ENCODE results near the gene DLGAP3.

The DLGAP3 gene

GRCh38 chr1:34911465-34911864 is 18.0 kb downstream of the DLGAP3 start:
- no peak for DNase-seq (ENCODE audit: extremely low spot score)
- CTCF ChIA-PET = interaction anchor here (0.7 kb wide), 1 partner anchor 74 kb away, joined by 3 read pairs; the partner anchor contains the start of gene TMEM35B
- POLR2A ChIA-PET = interaction anchor here (0.7 kb wide), 1 partner anchor 73 kb away, joined by 3 read pairs; the partner anchor contains the start of gene TMEM35B
- TF ChIP-seq HDGF (IDR thresholded peaks at IDR 0.05; ENCODE audit: borderline replicate concordance) = no peak
- TF ChIP-seq TARDBP (IDR thresholded peaks at IDR 0.05) = no peak
- no peak for TF ChIP-seq BHLHE40 (IDR thresholded peaks at IDR 0.05; ENCODE audit: borderline replicate concordance)
- TF ChIP-seq NFRKB (IDR thresholded peaks at IDR 0.05) = no peak
- TF ChIP-seq SUZ12 (IDR thresholded peaks at IDR 0.05) = no peak
- TF ChIP-seq, protein P1, sequence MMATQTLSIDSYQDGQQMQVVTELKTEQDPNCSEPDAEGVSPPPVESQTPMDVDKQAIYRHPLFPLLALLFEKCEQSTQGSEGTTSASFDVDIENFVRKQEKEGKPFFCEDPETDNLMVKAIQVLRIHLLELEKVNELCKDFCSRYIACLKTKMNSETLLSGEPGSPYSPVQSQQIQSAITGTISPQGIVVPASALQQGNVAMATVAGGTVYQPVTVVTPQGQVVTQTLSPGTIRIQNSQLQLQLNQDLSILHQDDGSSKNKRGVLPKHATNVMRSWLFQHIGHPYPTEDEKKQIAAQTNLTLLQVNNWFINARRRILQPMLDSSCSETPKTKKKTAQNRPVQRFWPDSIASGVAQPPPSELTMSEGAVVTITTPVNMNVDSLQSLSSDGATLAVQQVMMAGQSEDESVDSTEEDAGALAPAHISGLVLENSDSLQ (IDR thresholded peaks at IDR 0.05) = no peak
- no peak for TF ChIP-seq ARNT (IDR thresholded peaks at IDR 0.05)
- no peak for TF ChIP-seq L3MBTL2 (conservative IDR thresholded peaks at IDR 0.05)
- no peak for TF ChIP-seq SP1 (IDR thresholded peaks at IDR 0.05)
- TF ChIP-seq FOXM1 (IDR thresholded peaks at IDR 0.05; ENCODE audit: borderline replicate concordance) = no peak
- no peak for TF ChIP-seq LEF1 (IDR thresholded peaks at IDR 0.05; ENCODE audit: borderline replicate concordance)
- TF ChIP-seq ZNF384 (IDR thresholded peaks at IDR 0.05) = no peak
- TF ChIP-seq CTBP1 (IDR thresholded peaks at IDR 0.05; ENCODE audit: borderline replicate concordance) = no peak
- no peak for TF ChIP-seq FOXK2 (IDR thresholded peaks at IDR 0.05)
- TF ChIP-seq FOXA1 (IDR thresholded peaks at IDR 0.05) = no peak

DNA sequence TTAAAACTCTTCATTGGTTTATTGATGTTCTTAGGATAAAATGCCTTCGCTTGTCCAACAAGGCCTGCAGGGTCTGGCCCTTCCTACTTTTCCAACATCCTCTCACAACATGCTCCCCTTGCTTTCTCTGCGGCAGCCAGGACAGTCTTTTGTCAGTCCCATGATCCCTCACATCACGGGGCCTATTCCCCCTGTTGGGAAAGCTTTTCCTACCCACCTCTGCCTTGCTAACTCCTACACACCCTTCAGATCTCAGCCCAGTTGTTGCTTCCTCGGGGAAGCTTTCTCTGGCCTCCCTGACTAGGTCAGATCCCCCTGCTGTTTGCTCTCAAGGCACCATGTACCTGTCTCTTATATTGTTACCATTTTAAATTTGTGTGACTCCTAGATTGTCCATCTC is 19.0 kb downstream of the DLGAP3 start:
- DNase-seq (ENCODE audit: extremely low spot score) = no peak
- ChIA-PET POLR2A (no interaction called here), CTCF (no interaction called here)
- TF ChIP-seq FOXK2 (IDR thresholded peaks at IDR 0.05) = no peak
- no peak for TF ChIP-seq SUZ12 (IDR thresholded peaks at IDR 0.05)
- TF ChIP-seq FOXA1 (IDR thresholded peaks at IDR 0.05) = no peak
- no peak for TF ChIP-seq FOXM1 (IDR thresholded peaks at IDR 0.05; ENCODE audit: borderline replicate concordance)
- TF ChIP-seq NFRKB (IDR thresholded peaks at IDR 0.05) = no peak
- TF ChIP-seq ZNF384 (IDR thresholded peaks at IDR 0.05) = no peak
- no peak for TF ChIP-seq TARDBP (IDR thresholded peaks at IDR 0.05)
- no peak for TF ChIP-seq ELF4 (IDR thresholded peaks at IDR 0.05)
- TF ChIP-seq HDGF (IDR thresholded peaks at IDR 0.05; ENCODE audit: borderline replicate concordance) = no peak
- TF ChIP-seq ARNT (IDR thresholded peaks at IDR 0.05) = no peak
- TF ChIP-seq LEF1 (IDR thresholded peaks at IDR 0.05; ENCODE audit: borderline replicate concordance) = no peak
- no peak for TF ChIP-seq SP1 (IDR thresholded peaks at IDR 0.05)
- no peak for TF ChIP-seq CTBP1 (IDR thresholded peaks at IDR 0.05; ENCODE audit: borderline replicate concordance)
- TF ChIP-seq L3MBTL2 (conservative IDR thresholded peaks at IDR 0.05) = no peak
- TF ChIP-seq BHLHE40 (IDR thresholded peaks at IDR 0.05; ENCODE audit: borderline replicate concordance) = no peak
- TF ChIP-seq, protein P1 (IDR thresholded peaks at IDR 0.05) = no peak

DNA sequence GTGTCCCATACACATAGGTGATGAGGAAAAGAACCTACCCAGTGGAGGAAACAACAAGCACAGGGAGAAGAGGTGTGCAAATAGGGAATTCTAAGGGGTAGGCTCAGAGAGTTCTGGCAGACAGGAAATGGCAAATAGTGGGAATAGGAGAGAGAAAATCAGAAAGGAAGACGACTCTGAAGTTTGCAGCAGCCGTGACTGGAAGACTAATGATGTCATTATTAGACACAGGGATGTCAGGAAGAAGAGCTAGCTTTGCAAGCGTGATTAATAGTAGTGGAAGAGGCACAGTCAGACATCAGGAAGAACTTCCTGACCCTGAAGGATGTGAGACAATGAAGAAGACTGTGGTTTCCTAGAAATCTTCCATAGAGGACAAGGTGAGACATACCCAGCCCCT is 21.1 kb downstream of the DLGAP3 start:
- POLR2A ChIA-PET = interaction anchor here (1.2 kb wide), 1 partner anchor 20 kb away, joined by 3 read pairs; no protein-coding TSS in a partner anchor
- TF ChIP-seq FOXA1 (IDR thresholded peaks at IDR 0.05) (no peak), BHLHE40 (IDR thresholded peaks at IDR 0.05; ENCODE audit: borderline replicate concordance) (no peak), FOXK2 (IDR thresholded peaks at IDR 0.05) (no peak), CTBP1 (IDR thresholded peaks at IDR 0.05; ENCODE audit: borderline replicate concordance) (no peak), NFRKB (IDR thresholded peaks at IDR 0.05) (no peak), FOXM1 (IDR thresholded peaks at IDR 0.05; ENCODE audit: borderline replicate concordance) (no peak), ELF4 (IDR thresholded peaks at IDR 0.05) (no peak), TARDBP (IDR thresholded peaks at IDR 0.05) (no peak), ZNF384 (IDR thresholded peaks at IDR 0.05) (no peak)
- TF ChIP-seq, protein P1 (IDR thresholded peaks at IDR 0.05) = no peak
- no peak for DNase-seq (ENCODE audit: extremely low spot score)
- CTCF ChIA-PET = no interaction called here

DNA sequence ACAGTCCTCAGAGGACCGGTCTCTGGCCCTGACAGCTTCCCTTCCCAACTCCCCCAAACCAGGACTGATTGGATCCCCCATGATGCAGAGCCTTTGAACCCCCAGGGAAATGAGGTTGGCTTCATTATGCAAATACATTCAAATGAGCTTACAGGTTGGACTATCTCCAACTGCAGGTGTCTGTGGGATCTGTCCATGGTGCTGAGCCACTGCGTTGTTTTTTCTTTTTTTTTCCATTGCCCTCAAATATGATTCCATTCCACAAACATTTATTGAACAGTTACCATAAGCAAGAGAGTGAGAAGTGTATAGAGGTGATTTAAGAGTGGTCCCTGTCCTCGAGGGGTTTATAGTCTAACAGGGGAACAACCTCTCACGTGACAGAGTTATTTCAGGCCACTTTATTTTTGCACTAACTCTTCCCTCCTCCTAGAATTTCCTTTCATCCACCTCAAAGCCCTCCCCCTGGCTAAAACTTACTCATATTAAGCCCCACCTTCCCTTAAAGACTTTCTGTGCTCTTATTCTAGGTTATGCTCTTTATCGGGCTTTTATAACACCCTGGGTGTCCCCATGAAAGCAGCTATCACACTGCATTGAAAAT is 21.9 kb downstream of the DLGAP3 start:
- ChIA-PET CTCF (no interaction called here), POLR2A (no interaction called here)
- TF ChIP-seq ZNF384 (IDR thresholded peaks at IDR 0.05) (peak; percentile 34; the same call in 1 of the 2 replicates), NFRKB (IDR thresholded peaks at IDR 0.05) (no peak), L3MBTL2 (conservative IDR thresholded peaks at IDR 0.05) (no peak), ELF4 (IDR thresholded peaks at IDR 0.05) (no peak), FOXK2 (IDR thresholded peaks at IDR 0.05) (no peak), FOXA1 (IDR thresholded peaks at IDR 0.05) (no peak), SUZ12 (IDR thresholded peaks at IDR 0.05) (no peak)
- DNase-seq (ENCODE audit: extremely low spot score) = no peak

DNA sequence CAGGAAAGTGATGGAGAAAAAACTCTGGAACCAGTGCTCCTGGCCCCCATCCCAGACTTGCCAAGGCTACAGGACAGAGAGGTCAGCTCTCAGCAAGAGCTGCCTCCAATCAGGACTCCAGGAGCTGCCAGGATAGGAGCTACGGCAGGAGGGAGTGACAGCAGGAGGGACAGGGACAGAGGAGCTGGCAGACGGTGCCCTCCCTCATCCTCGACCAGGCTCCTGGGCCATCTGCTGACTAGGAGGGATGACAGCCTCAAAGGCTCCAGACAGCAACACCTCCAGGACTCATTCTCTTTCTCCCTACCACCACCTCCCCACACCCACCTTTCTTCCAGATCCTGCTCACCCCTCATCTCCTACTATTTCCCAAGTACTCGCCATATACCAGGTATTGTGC is 22.7 kb downstream of the DLGAP3 start:
- ChIA-PET CTCF (no interaction called here), POLR2A (interaction anchor here (1.6 kb wide), 1 partner anchor 9 kb away, joined by 3 read pairs; no protein-coding TSS in a partner anchor)
- no peak for DNase-seq (ENCODE audit: extremely low spot score)
- no peak for TF ChIP-seq HDGF (IDR thresholded peaks at IDR 0.05; ENCODE audit: borderline replicate concordance)
- TF ChIP-seq SUZ12 (IDR thresholded peaks at IDR 0.05) = no peak
- TF ChIP-seq SP1 (IDR thresholded peaks at IDR 0.05) = no peak
- TF ChIP-seq, protein P1 (IDR thresholded peaks at IDR 0.05) = no peak
- no peak for TF ChIP-seq L3MBTL2 (conservative IDR thresholded peaks at IDR 0.05)
- TF ChIP-seq ZNF384 (IDR thresholded peaks at IDR 0.05) = no peak
- no peak for TF ChIP-seq ELF4 (IDR thresholded peaks at IDR 0.05)
- TF ChIP-seq FOXM1 (IDR thresholded peaks at IDR 0.05; ENCODE audit: borderline replicate concordance) = no peak
- TF ChIP-seq NFRKB (IDR thresholded peaks at IDR 0.05) = no peak
- no peak for TF ChIP-seq ARNT (IDR thresholded peaks at IDR 0.05)
- no peak for TF ChIP-seq FOXA1 (IDR thresholded peaks at IDR 0.05)
- no peak for TF ChIP-seq BHLHE40 (IDR thresholded peaks at IDR 0.05; ENCODE audit: borderline replicate concordance)
- no peak for TF ChIP-seq TARDBP (IDR thresholded peaks at IDR 0.05)
- TF ChIP-seq FOXK2 (IDR thresholded peaks at IDR 0.05) = no peak
- no peak for TF ChIP-seq LEF1 (IDR thresholded peaks at IDR 0.05; ENCODE audit: borderline replicate concordance)

All from HEK293T (cell line).